GM12878 (cell line): Measurements from ENCODE around the gene SLC1A1. TPM values are rescaled to one million over a fixed set of nuclear protein-coding genes. Genes with fewer than 3 reads are reported as not detected.

Experiments
- ASH2L ChIP-seq: fragments of 300-600, 200-600 bp; sonication (generic); IDR thresholded peaks from 2 replicates; pipeline ENCODE4 v1.6.1; 2017; ENCODE audit warnings: low read depth, mild to moderate bottlenecking, borderline replicate concordance
- BMI1 ChIP-seq: fragments of 450-650 bp; IDR thresholded peaks from 2 replicates; pipeline ENCODE4 v1.6.1; 2016; ENCODE audit warnings: mild to moderate bottlenecking, moderate library complexity, borderline replicate concordance
- BRCA1 ChIP-seq: IDR thresholded peaks from 2 replicates; pipeline ENCODE4 v1.6.1; 2011; ENCODE audit warnings: low read depth, low read length, improper control_type of control experiment
- CHD1 ChIP-seq: IDR thresholded peaks from 2 replicates; pipeline ENCODE4 v1.6.1; 2012; ENCODE audit warnings: low read depth, low read length, improper control_type of control experiment
- CREB1 ChIP-seq: IDR thresholded peaks from 2 replicates; pipeline ENCODE4 v1.6.1; 2012; ENCODE audit warnings: low read depth, mild to moderate bottlenecking, inconsistent platforms
- ELK1 ChIP-seq: IDR thresholded peaks from 2 replicates; pipeline ENCODE4 v1.6.1; 2012; ENCODE audit warnings: low read depth, low read length, improper control_type of control experiment
- FOS ChIP-seq: IDR thresholded peaks from 3 replicates; pipeline ENCODE4 v1.6.1; 2011; ENCODE audit warnings: borderline replicate concordance; ENCODE audit not compliant: insufficient read length; ENCODE audit errors: extremely low read depth
- FOXM1 ChIP-seq: IDR thresholded peaks from 2 replicates; pipeline ENCODE4 v1.6.1; 2012; ENCODE audit warnings: low read depth, mild to moderate bottlenecking, inconsistent platforms, low read length, moderate library complexity
- GATAD2B ChIP-seq: fragments of 450-650 bp; conservative IDR thresholded peaks from 2 replicates; pipeline ENCODE4 v1.6.1; 2017; ENCODE audit warnings: low read depth, mild to moderate bottlenecking, moderate library complexity
- HCFC1 ChIP-seq: fragments of 150-350 bp; IDR thresholded peaks from 2 replicates; pipeline ENCODE4 v1.6.1; 2014; ENCODE audit warnings: low read length
- IKZF1 ChIP-seq: fragments of 450-650 bp; conservative IDR thresholded peaks from 2 replicates; pipeline ENCODE4 v1.6.1; 2017; ENCODE audit warnings: antibody characterized with exemption, mild to moderate bottlenecking
- KLF5 ChIP-seq: fragments of 450-650 bp; IDR thresholded peaks from 2 replicates; pipeline ENCODE4 v1.6.1; 2014; ENCODE audit warnings: mild to moderate bottlenecking; ENCODE audit not compliant: partially characterized antibody
- MEF2A ChIP-seq: IDR thresholded peaks from 2 replicates; pipeline ENCODE4 v1.6.1; 2011; ENCODE audit warnings: low read depth, mild to moderate bottlenecking, low read length, moderate library complexity; ENCODE audit not compliant: insufficient read depth
- MTA2 ChIP-seq: fragments of 450-650 bp; IDR thresholded peaks from 2 replicates; pipeline ENCODE4 v1.6.1; 2016; ENCODE audit warnings: low read depth, mild to moderate bottlenecking, moderate library complexity
- NFYA ChIP-seq: IDR thresholded peaks from 2 replicates; pipeline ENCODE4 v1.6.1; 2011; ENCODE audit warnings: low read depth, mild to moderate bottlenecking, low read length, improper control_type of control experiment, borderline replicate concordance
- POLR2A ChIP-seq: IDR thresholded peaks from 2 replicates; pipeline ENCODE4 v1.6.1; 2011; ENCODE audit warnings: low read depth, mild to moderate bottlenecking, low read length
- RFX5 ChIP-seq: IDR thresholded peaks from 2 replicates; pipeline ENCODE4 v1.6.1; 2011; ENCODE audit warnings: low read depth, low read length, improper control_type of control experiment
- SMAD1 ChIP-seq: fragments of 450-650 bp; IDR thresholded peaks from 2 replicates; pipeline ENCODE4 v1.6.1; 2018; ENCODE audit warnings: mild to moderate bottlenecking, low read depth; ENCODE audit not compliant: partially characterized antibody
- STAT1 ChIP-seq: fragments of 450-650 bp; conservative IDR thresholded peaks from 2 replicates; pipeline ENCODE4 v1.6.1; 2014; ENCODE audit warnings: antibody characterized with exemption, mild to moderate bottlenecking
- TARDBP ChIP-seq: IDR thresholded peaks from 2 replicates; pipeline ENCODE4 v1.6.1; 2016; ENCODE audit warnings: borderline replicate concordance
- WRNIP1 ChIP-seq: IDR thresholded peaks from 2 replicates; pipeline ENCODE4 v1.6.1; 2011; ENCODE audit warnings: low read depth, low read length, improper control_type of control experiment, borderline replicate concordance
- polyA plus RNA-seq, 11 experiments: library from polyadenylated mRNA; depleted of rRNA in 4 of 11; unstranded in 6 of 11; stranded (reverse) in 5 of 11; fragments of >200 nt; fragmentation: Nextera tagmentation in 4 of 11; fragmentation: Illumina TruSeq in 1 of 11; extraction: Ambion mirVana in 4 of 11; extraction: Trizol in 1 of 11; gene quantifications; 1 replicate in 1 of 11; 2 replicates in 10 of 11; pipeline versions ENCODE4 v1.2.1 to v1.2.3, GENCODE V29; 2011 to 2016; ENCODE audit warnings: inconsistent platforms in 2 of 11, missing spikeins in 2 of 11, low read depth in 1 of 11
- total RNA-seq, 4 experiments: library from RNA; depleted of rRNA in 3 of 4; stranded (reverse); fragments of >200 nt in 3 of 4; fragmentation: Illumina TruSeq in 1 of 4; extraction: Trizol in 1 of 4; gene quantifications; 2 replicates each; pipeline versions ENCODE4 v1.2.1 to v1.2.3, GENCODE V29; 2013 to 2021
- TF ChIP-seq, protein P1 (sequence below): fragments of 450-650 bp; formaldehyde crosslinking; IDR thresholded peaks from 2 replicates; pipeline ENCODE4 v1.5.0; 2022; ENCODE audit warnings: mild to moderate bottlenecking, missing genetic modification characterization
- TF ChIP-seq, protein P2 (sequence below): fragments of 450-650 bp; conservative IDR thresholded peaks from 2 replicates; pipeline ENCODE4 v1.6.1; 2017; ENCODE audit warnings: mild to moderate bottlenecking, moderate library complexity
- TF ChIP-seq, protein P3 (sequence below): IDR thresholded peaks from 2 replicates; pipeline ENCODE4 v1.6.1; 2011; ENCODE audit warnings: borderline replicate concordance, low read depth, mild to moderate bottlenecking, moderate library complexity, mixed read lengths, low read length; ENCODE audit not compliant: insufficient read depth; ENCODE audit errors: extremely low read length

Gene SLC1A1
- total and polyA plus RNA-seq, 10 of the 15 experiments (the other 5 are each of a cell fraction or from before 2014, with no cell fraction given), result 4.2 to 24.9 (median 18.3) TPM

- no peak for TF ChIP-seq FOS
- TF ChIP-seq ASH2L, result no peak
- TF ChIP-seq MTA2, result no peak
- no peak for TF ChIP-seq BMI1
- no peak for TF ChIP-seq KLF5
- TF ChIP-seq, protein P1, sequence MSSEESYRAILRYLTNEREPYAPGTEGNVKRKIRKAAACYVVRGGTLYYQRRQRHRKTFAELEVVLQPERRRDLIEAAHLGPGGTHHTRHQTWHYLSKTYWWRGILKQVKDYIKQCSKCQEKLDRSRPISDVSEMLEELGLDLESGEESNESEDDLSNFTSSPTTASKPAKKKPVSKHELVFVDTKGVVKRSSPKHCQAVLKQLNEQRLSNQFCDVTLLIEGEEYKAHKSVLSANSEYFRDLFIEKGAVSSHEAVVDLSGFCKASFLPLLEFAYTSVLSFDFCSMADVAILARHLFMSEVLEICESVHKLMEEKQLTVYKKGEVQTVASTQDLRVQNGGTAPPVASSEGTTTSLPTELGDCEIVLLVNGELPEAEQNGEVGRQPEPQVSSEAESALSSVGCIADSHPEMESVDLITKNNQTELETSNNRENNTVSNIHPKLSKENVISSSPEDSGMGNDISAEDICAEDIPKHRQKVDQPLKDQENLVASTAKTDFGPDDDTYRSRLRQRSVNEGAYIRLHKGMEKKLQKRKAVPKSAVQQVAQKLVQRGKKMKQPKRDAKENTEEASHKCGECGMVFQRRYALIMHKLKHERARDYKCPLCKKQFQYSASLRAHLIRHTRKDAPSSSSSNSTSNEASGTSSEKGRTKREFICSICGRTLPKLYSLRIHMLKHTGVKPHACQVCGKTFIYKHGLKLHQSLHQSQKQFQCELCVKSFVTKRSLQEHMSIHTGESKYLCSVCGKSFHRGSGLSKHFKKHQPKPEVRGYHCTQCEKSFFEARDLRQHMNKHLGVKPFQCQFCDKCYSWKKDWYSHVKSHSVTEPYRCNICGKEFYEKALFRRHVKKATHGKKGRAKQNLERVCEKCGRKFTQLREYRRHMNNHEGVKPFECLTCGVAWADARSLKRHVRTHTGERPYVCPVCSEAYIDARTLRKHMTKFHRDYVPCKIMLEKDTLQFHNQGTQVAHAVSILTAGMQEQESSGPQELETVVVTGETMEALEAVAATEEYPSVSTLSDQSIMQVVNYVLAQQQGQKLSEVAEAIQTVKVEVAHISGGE (CRISPR knock-in tag), result no peak
- no peak for TF ChIP-seq BRCA1
- TF ChIP-seq STAT1, result no peak
- TF ChIP-seq POLR2A, result no peak
- no peak for TF ChIP-seq NFYA
- no peak for TF ChIP-seq HCFC1
- peak; percentile 57; the same call in 1 of the 2 replicates for TF ChIP-seq FOXM1
- no peak for TF ChIP-seq ELK1
- no peak for TF ChIP-seq RFX5
- TF ChIP-seq MEF2A, result peak; percentile 56; the same call in 1 of the 2 replicates
- no peak for TF ChIP-seq CHD1
- TF ChIP-seq WRNIP1, result no peak
- TF ChIP-seq TARDBP, result no peak
- TF ChIP-seq IKZF1, result peak; percentile 42; the same call in 1 of the 2 replicates
- peak; percentile 38; the same call in 1 of the 2 replicates for TF ChIP-seq CREB1
- TF ChIP-seq, protein P2, sequence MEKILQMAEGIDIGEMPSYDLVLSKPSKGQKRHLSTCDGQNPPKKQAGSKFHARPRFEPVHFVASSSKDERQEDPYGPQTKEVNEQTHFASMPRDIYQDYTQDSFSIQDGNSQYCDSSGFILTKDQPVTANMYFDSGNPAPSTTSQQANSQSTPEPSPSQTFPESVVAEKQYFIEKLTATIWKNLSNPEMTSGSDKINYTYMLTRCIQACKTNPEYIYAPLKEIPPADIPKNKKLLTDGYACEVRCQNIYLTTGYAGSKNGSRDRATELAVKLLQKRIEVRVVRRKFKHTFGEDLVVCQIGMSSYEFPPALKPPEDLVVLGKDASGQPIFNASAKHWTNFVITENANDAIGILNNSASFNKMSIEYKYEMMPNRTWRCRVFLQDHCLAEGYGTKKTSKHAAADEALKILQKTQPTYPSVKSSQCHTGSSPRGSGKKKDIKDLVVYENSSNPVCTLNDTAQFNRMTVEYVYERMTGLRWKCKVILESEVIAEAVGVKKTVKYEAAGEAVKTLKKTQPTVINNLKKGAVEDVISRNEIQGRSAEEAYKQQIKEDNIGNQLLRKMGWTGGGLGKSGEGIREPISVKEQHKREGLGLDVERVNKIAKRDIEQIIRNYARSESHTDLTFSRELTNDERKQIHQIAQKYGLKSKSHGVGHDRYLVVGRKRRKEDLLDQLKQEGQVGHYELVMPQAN, result no peak
- no peak for TF ChIP-seq GATAD2B
- no peak for TF ChIP-seq SMAD1
- TF ChIP-seq, protein P3, sequence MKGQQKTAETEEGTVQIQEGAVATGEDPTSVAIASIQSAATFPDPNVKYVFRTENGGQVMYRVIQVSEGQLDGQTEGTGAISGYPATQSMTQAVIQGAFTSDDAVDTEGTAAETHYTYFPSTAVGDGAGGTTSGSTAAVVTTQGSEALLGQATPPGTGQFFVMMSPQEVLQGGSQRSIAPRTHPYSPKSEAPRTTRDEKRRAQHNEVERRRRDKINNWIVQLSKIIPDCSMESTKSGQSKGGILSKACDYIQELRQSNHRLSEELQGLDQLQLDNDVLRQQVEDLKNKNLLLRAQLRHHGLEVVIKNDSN, result no peak
Measured at GRCh38 chr9:4559261-4560182, 69.3 kb downstream of the SLC1A1 start (continued).
